22Rv1 (cell line): ENCODE measurements around the gene TUBA1C.
"Not testable (repeated sequence)": the region's sequence is repeated elsewhere in the genome, so short reads cannot be mapped to it uniquely, and the experiment has no call there.

Experiments used
- H3K27ac ChIP-seq: fragments of 450-650 bp; 2 replicates; pipeline ENCODE4 v1.5.1; 2017
- CTCF ChIP-seq: fragments of 450-650 bp; IDR thresholded peaks from 2 replicates; pipeline ENCODE4 v1.5.1; 2017; ENCODE audit warnings: mild to moderate bottlenecking
- ZFX ChIP-seq: fragments of 450-650 bp; IDR thresholded peaks from 2 replicates; pipeline ENCODE4 v1.6.1; 2017; ENCODE audit warnings: antibody characterized with exemption, borderline replicate concordance

TUBA1C gene

DNA sequence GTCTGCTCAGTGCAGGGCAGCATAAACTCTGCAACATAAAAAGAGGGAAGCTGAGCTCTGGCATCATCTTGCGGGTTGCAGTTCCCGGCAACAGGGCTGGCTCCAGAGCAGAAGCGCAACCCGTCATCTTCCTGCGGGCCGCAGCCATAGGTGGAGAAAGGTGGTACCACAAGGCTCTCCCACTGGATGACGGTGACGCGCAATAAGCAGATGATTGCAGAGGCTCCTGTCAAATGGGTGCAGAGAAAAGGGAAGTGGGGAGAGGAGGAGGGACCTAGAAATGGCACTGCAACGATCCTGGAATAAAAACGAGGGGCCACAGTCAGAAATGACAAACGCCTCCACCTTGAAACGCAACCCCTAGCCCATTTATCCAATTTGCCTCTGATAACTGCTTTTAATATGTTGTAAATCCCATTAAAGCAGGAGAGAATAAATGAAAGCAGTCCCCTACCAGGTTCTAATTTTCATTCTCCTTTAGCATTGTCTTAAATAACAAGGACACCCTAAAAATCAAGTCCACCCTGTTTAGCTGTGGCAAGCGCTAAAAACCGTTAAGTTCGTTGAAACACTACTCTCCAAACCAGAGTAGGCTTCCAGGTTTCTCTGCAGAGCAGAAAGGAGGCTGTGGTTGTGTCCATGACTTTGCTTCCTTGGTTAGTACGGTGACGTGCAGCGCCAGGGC, 30.9 kb upstream of the TUBA1C start:
- TF ChIP-seq ZFX (no peak), CTCF (no peak)
- peak overlapping the region; percentile 91 for H3K27ac ChIP-seq

GRCh38 chr12:49236423-49236822, 28.5 kb upstream of the TUBA1C start:
- TF ChIP-seq ZFX (no peak), CTCF (no peak)
- H3K27ac ChIP-seq = no peak overlapping the region

DNA sequence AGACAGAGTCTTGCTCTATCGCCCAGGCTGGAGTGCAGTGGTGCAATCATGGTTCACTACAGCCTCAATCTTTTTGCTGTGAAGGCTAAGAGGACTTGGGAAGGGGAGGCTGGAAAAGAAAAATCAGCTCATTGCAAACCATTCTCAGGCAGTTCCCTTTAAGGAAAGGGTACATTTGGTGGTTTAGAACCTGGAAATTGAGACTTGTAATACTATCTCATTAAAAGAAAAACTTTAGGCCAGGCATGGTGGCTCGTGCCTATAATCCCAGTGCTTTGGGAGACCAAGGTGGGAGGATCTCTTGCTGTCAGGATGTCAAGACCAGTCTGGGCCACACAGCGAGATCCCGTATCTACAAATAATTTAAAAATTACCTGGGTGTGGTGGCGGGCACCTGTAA, 21.3 kb upstream of the TUBA1C start:
- TF ChIP-seq ZFX = no peak
- TF ChIP-seq CTCF = no peak
- H3K27ac ChIP-seq = no peak overlapping the region

DNA sequence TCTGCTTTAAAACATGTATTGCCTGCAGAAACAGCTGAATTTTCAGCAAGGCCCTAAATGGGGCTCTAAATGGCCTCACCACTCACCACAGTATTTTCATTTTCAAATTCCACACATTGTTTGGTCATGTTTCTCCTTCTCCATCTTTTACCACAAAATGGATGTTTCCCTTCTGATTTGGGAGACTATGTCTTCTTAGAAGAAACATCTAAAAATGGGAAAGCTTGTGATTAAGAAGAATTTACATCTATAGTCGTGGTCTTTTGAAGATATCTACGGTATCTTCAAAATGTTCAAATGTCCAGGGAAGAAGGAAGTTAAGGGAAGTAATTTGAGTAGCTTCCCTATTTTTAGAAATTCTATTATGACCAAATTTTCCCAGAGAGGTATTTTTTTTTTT, 20.7 kb upstream of the TUBA1C start:
- no peak overlapping the region for H3K27ac ChIP-seq

DNA sequence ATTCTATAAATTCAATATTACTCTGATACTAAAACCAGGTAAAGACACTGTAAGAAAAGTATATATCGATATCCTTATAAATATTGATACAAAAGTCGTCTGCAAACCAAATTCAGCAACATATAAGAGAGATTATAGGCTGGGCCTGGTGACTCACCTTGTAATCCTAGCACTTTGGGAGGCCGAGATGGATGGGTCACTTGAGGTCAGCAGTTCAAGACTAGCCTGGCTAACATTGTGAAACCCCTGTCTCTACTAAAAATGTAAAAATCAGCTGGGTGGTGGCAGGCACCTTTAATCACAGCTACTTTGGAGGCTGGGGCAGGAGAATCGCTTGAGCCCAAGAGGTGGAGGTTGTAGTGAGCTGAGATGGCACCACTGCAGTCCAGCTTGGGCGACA, 13.5 kb upstream of the TUBA1C start:
- TF ChIP-seq ZFX (no peak), CTCF (no peak)
- H3K27ac ChIP-seq = no peak overlapping the region

More for the DNA sequence above, 20.7 kb upstream of the TUBA1C start:
- TF ChIP-seq CTCF (no peak), ZFX (no peak)

DNA sequence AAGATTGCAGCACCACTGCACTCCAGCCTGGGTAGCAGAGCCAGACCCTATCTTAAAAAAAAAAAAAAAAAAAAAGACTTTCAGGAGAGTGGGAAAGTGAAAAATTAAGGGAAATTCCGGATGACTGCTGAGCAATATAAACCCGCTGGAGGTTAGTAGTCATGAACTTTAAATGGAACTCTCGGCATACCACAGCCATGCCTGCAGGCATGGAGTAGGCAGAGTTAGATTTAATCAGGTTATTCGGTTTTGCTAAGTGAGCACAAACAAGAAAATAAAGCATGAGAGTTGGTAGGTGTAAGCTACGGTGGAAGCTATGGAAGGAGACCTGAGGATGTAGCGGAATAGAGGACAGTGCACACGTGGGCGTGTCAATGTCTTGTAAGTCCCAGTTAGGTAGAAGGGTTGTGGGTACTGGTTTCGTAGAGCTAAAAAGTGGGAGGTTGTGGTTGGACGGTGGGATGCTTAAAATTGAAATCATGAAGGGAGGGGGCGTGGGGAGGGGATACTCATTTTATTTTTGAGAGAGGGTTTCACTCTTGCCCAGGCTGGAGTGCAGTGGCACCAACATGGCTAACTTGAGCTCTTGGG, 11.8 kb upstream of the TUBA1C start:
- TF ChIP-seq CTCF = no peak
- TF ChIP-seq ZFX = no peak
- no peak overlapping the region for H3K27ac ChIP-seq

GRCh38 chr12:49255456-49255855, 9.4 kb upstream of the TUBA1C start:
- not testable (repeated sequence) for H3K27ac ChIP-seq
